H1 (cell line): ENCODE measurements around the gene INF2. TPM values are rescaled to one million over a fixed set of nuclear protein-coding genes. Genes with fewer than 3 reads are reported as not detected.

Experiments
- ASH2L ChIP-seq: fragments of 200-600, 300-600 bp; sonication (generic); IDR thresholded peaks from one replicate; pipeline ENCODE4 v1.7.1; 2017; ENCODE audit warnings: low read length
- ATF2 ChIP-seq: IDR thresholded peaks from 2 replicates; pipeline ENCODE4 v1.6.1; 2012; ENCODE audit warnings: low read length, inconsistent platforms
- EZH2 ChIP-seq: fragments of 200-600 bp; sonication (generic); IDR thresholded peaks from 2 replicates; pipeline ENCODE4 v1.7.1; 2012; ENCODE audit warnings: low read depth, mild to moderate bottlenecking, moderate library complexity, low read length, inconsistent platforms; ENCODE audit not compliant: severe bottlenecking
- GABPA ChIP-seq: IDR thresholded peaks from 2 replicates; pipeline ENCODE4 v1.6.1; 2011; ENCODE audit warnings: mild to moderate bottlenecking, low read length, moderate library complexity, borderline replicate concordance; ENCODE audit not compliant: insufficient read depth
- HDAC2 ChIP-seq, 2 experiments: fragments of 300-600 bp in 1 of 2; sonication (generic) in 1 of 2; IDR thresholded peaks; 2 replicates each; pipeline ENCODE4 v1.6.1; 2011 to 2012; ENCODE audit warnings: low read depth in 2 of 2, low read length in 2 of 2, mild to moderate bottlenecking in 2 of 2, moderate library complexity in 2 of 2, borderline replicate concordance in 1 of 2, inconsistent platforms in 1 of 2
- JUND ChIP-seq: IDR thresholded peaks from 2 replicates; pipeline ENCODE4 v1.6.1; 2011; ENCODE audit warnings: mild to moderate bottlenecking, improper control_type of control experiment, low read length
- POLR2A ChIP-seq, 2 experiments: IDR thresholded peaks; 1 replicate in 1 of 2; 2 replicates in 1 of 2; pipeline ENCODE4 v1.6.1; 2011; ENCODE audit warnings: low read depth in 2 of 2, low read length in 2 of 2, mild to moderate bottlenecking in 2 of 2; ENCODE audit errors: control extremely low read depth in 1 of 2
- SIX5 ChIP-seq: IDR thresholded peaks from 2 replicates; pipeline ENCODE4 v1.6.1; 2011; ENCODE audit warnings: mild to moderate bottlenecking, low read depth, low read length
- SP2 ChIP-seq: IDR thresholded peaks from 2 replicates; pipeline ENCODE4 v1.6.1; 2012; ENCODE audit warnings: mild to moderate bottlenecking, low read length, inconsistent platforms
- polyA plus RNA-seq, 7 experiments: library from polyadenylated mRNA; depleted of rRNA in 3 of 7; stranded (reverse) in 5 of 7; unstranded in 2 of 7; fragments of >200 nt in 5 of 7; fragments of 200-250 nt in 2 of 7; gene quantifications; 1 replicate in 5 of 7; 2 replicates in 1 of 7; 4 replicates in 1 of 7; pipeline versions ENCODE4 v1.2.1 to v1.2.3, GENCODE V29; 2011 to 2013; ENCODE audit warnings: missing spikeins in 2 of 7, mixed read lengths in 2 of 7
- total RNA-seq: library from RNA; stranded (reverse); fragmentation: NEBNext Ultra II Directional; extraction: Animal tissue kit (Norgen Biotek cat#: 25700); gene quantifications from 2 replicates; pipeline ENCODE4 v1.2.1, GENCODE V29; 2021

Gene INF2
- total and polyA plus RNA-seq, 2 of the 8 experiments (the other 6 are each of a cell fraction or from before 2014, with no cell fraction given) = 29.1 to 59.5 TPM

GRCh38 chr14:104655128-104655848 lies 34.1 kb upstream of the INF2 start (continued):
- no peak for TF ChIP-seq ATF2
- TF ChIP-seq SIX5 = no peak
- no peak for TF ChIP-seq JUND
- TF ChIP-seq SP2 = no peak
- no peak for TF ChIP-seq HDAC2 (IDR thresholded peaks at IDR 0.05; ENCODE audit: borderline replicate concordance in 1 of 2, low read depth in 2 of 2, low read length in 2 of 2)
- TF ChIP-seq GABPA = no peak
- TF ChIP-seq EZH2 = no peak
- TF ChIP-seq POLR2A (IDR thresholded peaks at IDR 0.05; ENCODE audit: control extremely low read depth in 1 of 2, low read depth in 2 of 2, low read length in 2 of 2) = no peak
- TF ChIP-seq ASH2L = no peak
